Measurements from ENCODE around the gene PRDM5. TPM values are rescaled to one million over a fixed set of nuclear protein-coding genes. Genes with fewer than 3 reads are reported as not detected.

PRDM5 gene
- total RNA-seq (25.3 TPM), polyA plus RNA-seq (ENCODE audit: insufficient read depth in 1 of 8, insufficient read length in 8 of 8, low replicate concordance in 1 of 8) (10 to 100 TPM in 4 of 8 donors, 1 to 10 TPM in 4; 8.8 to 13.0 (median 9.9) TPM)
- long read RNA-seq, donor 1 = 0 reads
- long read RNA-seq, donor 2 = 0 reads
- long read RNA-seq, donor 3 = 0 reads
- long read RNA-seq, donor 4, full-length matches to known transcripts = 1 of 1 reads
- long read RNA-seq, donor 4, partial matches to known transcripts = 0 of 1 reads
- long read RNA-seq, donor 4, other reads (novel, unspliced or antisense) = 0 of 1 reads
- long read RNA-seq, donor 5, full-length matches to known transcripts = 1 of 1 reads
- long read RNA-seq, donor 5, partial matches to known transcripts = 0 of 1 reads
- long read RNA-seq, donor 5, other reads (novel, unspliced or antisense) = 0 of 1 reads
- long read RNA-seq, donor 6, partial matches to known transcripts = 0 of 1 reads
- long read RNA-seq, donor 6, other reads (novel, unspliced or antisense) = 0 of 1 reads
- long read RNA-seq, donor 7, full-length matches to known transcripts = 2 of 2 reads
- long read RNA-seq, donor 7, partial matches to known transcripts = 0 of 2 reads
- long read RNA-seq, donor 7, other reads (novel, unspliced or antisense) = 0 of 2 reads
- long read RNA-seq, donor 8 = 0 reads
- long read RNA-seq, donor 9, partial matches to known transcripts = 0 of 1 reads
- long read RNA-seq, donor 9, other reads (novel, unspliced or antisense) = 0 of 1 reads
- long read RNA-seq, donor 10, full-length matches to known transcripts = 2 of 8 reads
- long read RNA-seq, donor 10, partial matches to known transcripts = 6 of 8 reads
- long read RNA-seq, donor 10, other reads (novel, unspliced or antisense) = 0 of 8 reads
- long read RNA-seq, donor 11, partial matches to known transcripts = 0 of 1 reads
- long read RNA-seq, donor 11, other reads (novel, unspliced or antisense) = 0 of 1 reads

GRCh38 chr4:120922381-120923206 is at the start of gene PRDM5:
Gene PRDM5 (minus strand): TSS chr4:120922726. CDS start chr4:120922608, 118 bp downstream.
- DNase-seq = peak; percentile 82
- no peaks in the 10 kb centered on the region for H3K36me3 ChIP-seq (ENCODE audit: control insufficient read depth, insufficient read depth, low read length)
- WGBS (ENCODE audit: insufficient coverage) = under 1% methylated on average over 73 of the region's 86 CpGs
- peak within 1 kb of the TSS; percentile 95 for H3K27ac ChIP-seq (ENCODE audit: low read length)
- H3K4me1 ChIP-seq (ENCODE audit: control insufficient read depth, insufficient read depth, low read length) = peaks cover 9% of the 10 kb centered on the region
- H3K4me3 ChIP-seq (ENCODE audit: low read length) = peak within 1 kb of the TSS; percentile 73
- H3K27me3 ChIP-seq (ENCODE audit: control insufficient read depth, insufficient read depth, low read length) = no peaks in the 10 kb centered on the region
- no peaks in the 10 kb centered on the region for H3K9me3 ChIP-seq (replicated peaks; ENCODE audit: control insufficient read depth, low read depth, low read length)

- H3K36me3 ChIP-seq (ENCODE audit: control insufficient read depth, insufficient read depth, low read length) = no peaks in the 10 kb centered on the region
- H3K27ac ChIP-seq (ENCODE audit: low read length) = no peak overlapping the region
- DNase-seq = no peak
- no peak overlapping the region for H3K4me3 ChIP-seq (ENCODE audit: low read length)
- H3K4me1 ChIP-seq (ENCODE audit: control insufficient read depth, insufficient read depth, low read length) = no peaks in the 10 kb centered on the region
- H3K27me3 ChIP-seq (ENCODE audit: control insufficient read depth, insufficient read depth, low read length) = no peaks in the 10 kb centered on the region
- no CpG with 5 or more reads among the region's 1 CpG for WGBS (ENCODE audit: insufficient coverage)
- H3K9me3 ChIP-seq (replicated peaks; ENCODE audit: control insufficient read depth, low read depth, low read length) = no peaks in the 10 kb centered on the region
Measured at GRCh38 chr4:120971884-120972283, 49.4 kb upstream of the PRDM5 start.

- Histone ChIP-seq H3K27ac (ENCODE audit: low read length) (no peak overlapping the region), H3K4me3 (ENCODE audit: low read length) (no peak overlapping the region), H3K4me1 (ENCODE audit: control insufficient read depth, insufficient read depth, low read length) (no peaks in the 10 kb centered on the region), H3K27me3 (ENCODE audit: control insufficient read depth, insufficient read depth, low read length) (no peaks in the 10 kb centered on the region), H3K9me3 (replicated peaks; ENCODE audit: control insufficient read depth, low read depth, low read length) (no peaks in the 10 kb centered on the region), H3K36me3 (ENCODE audit: control insufficient read depth, insufficient read depth, low read length) (no peaks in the 10 kb centered on the region)
- DNase-seq = no peak
- no CpG with 5 or more reads among the region's 4 CpGs for WGBS (ENCODE audit: insufficient coverage)
Measured at GRCh38 chr4:120965938-120966337, 43.4 kb upstream of the PRDM5 start.

- no CpG with 5 or more reads among the region's 1 CpG for WGBS (ENCODE audit: insufficient coverage)
- Histone ChIP-seq H3K27me3 (ENCODE audit: control insufficient read depth, insufficient read depth, low read length) (no peaks in the 10 kb centered on the region), H3K36me3 (ENCODE audit: control insufficient read depth, insufficient read depth, low read length) (no peaks in the 10 kb centered on the region), H3K4me1 (ENCODE audit: control insufficient read depth, insufficient read depth, low read length) (no peaks in the 10 kb centered on the region), H3K4me3 (ENCODE audit: low read length) (no peak overlapping the region), H3K27ac (ENCODE audit: low read length) (no peak overlapping the region), H3K9me3 (replicated peaks; ENCODE audit: control insufficient read depth, low read depth, low read length) (no peaks in the 10 kb centered on the region)
- no peak for DNase-seq
Measured at GRCh38 chr4:120964596-120964995, 42.1 kb upstream of the PRDM5 start.

GRCh38 chr4:120963449-120963848 is 40.9 kb upstream of the PRDM5 start:
- DNase-seq = no peak
- WGBS (ENCODE audit: insufficient coverage) = 20% methylated on average over 1 of the region's 4 CpGs
- H3K9me3 ChIP-seq (replicated peaks; ENCODE audit: control insufficient read depth, low read depth, low read length) = no peaks in the 10 kb centered on the region

GRCh38 chr4:120960656-120961267 is 38.2 kb upstream of the PRDM5 start:
- Histone ChIP-seq H3K27ac (ENCODE audit: low read length) (no peak overlapping the region), H3K9me3 (replicated peaks; ENCODE audit: control insufficient read depth, low read depth, low read length) (no peaks in the 10 kb centered on the region), H3K4me3 (ENCODE audit: low read length) (no peak overlapping the region), H3K36me3 (ENCODE audit: control insufficient read depth, insufficient read depth, low read length) (no peaks in the 10 kb centered on the region), H3K4me1 (ENCODE audit: control insufficient read depth, insufficient read depth, low read length) (no peaks in the 10 kb centered on the region), H3K27me3 (ENCODE audit: control insufficient read depth, insufficient read depth, low read length) (no peaks in the 10 kb centered on the region)
- WGBS (ENCODE audit: insufficient coverage) = no CpG with 5 or more reads among the region's 2 CpGs
- no peak for DNase-seq

More at GRCh38 chr4:120963449-120963848, 40.9 kb upstream of the PRDM5 start:
- H3K27ac ChIP-seq (ENCODE audit: low read length) = no peak overlapping the region
- H3K36me3 ChIP-seq (ENCODE audit: control insufficient read depth, insufficient read depth, low read length) = no peaks in the 10 kb centered on the region
- no peaks in the 10 kb centered on the region for H3K4me1 ChIP-seq (ENCODE audit: control insufficient read depth, insufficient read depth, low read length)
- no peaks in the 10 kb centered on the region for H3K27me3 ChIP-seq (ENCODE audit: control insufficient read depth, insufficient read depth, low read length)
- H3K4me3 ChIP-seq (ENCODE audit: low read length) = no peak overlapping the region

GRCh38 chr4:120948382-120948781 is 25.9 kb upstream of the PRDM5 start:
- Histone ChIP-seq H3K4me3 (ENCODE audit: low read length) (no peak overlapping the region), H3K9me3 (replicated peaks; ENCODE audit: control insufficient read depth, low read depth, low read length) (peaks cover 7% of the 10 kb centered on the region), H3K4me1 (ENCODE audit: control insufficient read depth, insufficient read depth, low read length) (no peaks in the 10 kb centered on the region), H3K27me3 (ENCODE audit: control insufficient read depth, insufficient read depth, low read length) (no peaks in the 10 kb centered on the region), H3K27ac (ENCODE audit: low read length) (no peak overlapping the region), H3K36me3 (ENCODE audit: control insufficient read depth, insufficient read depth, low read length) (no peaks in the 10 kb centered on the region)
- 56% methylated on average over 2 of the region's 4 CpGs for WGBS (ENCODE audit: insufficient coverage)
- no peak for DNase-seq

GRCh38 chr4:120942776-120943175 is 20.2 kb upstream of the PRDM5 start:
- H3K4me3 ChIP-seq (ENCODE audit: low read length) = no peak overlapping the region
- H3K27ac ChIP-seq (ENCODE audit: low read length) = no peak overlapping the region
- H3K9me3 ChIP-seq (replicated peaks; ENCODE audit: control insufficient read depth, low read depth, low read length) = no peaks in the 10 kb centered on the region
- WGBS (ENCODE audit: insufficient coverage) = no CpG with 5 or more reads among the region's 3 CpGs
- DNase-seq = no peak
- no peaks in the 10 kb centered on the region for H3K4me1 ChIP-seq (ENCODE audit: control insufficient read depth, insufficient read depth, low read length)
- no peaks in the 10 kb centered on the region for H3K36me3 ChIP-seq (ENCODE audit: control insufficient read depth, insufficient read depth, low read length)
- no peaks in the 10 kb centered on the region for H3K27me3 ChIP-seq (ENCODE audit: control insufficient read depth, insufficient read depth, low read length)

- Histone ChIP-seq H3K36me3 (ENCODE audit: control insufficient read depth, insufficient read depth, low read length) (no peaks in the 10 kb centered on the region), H3K9me3 (replicated peaks; ENCODE audit: control insufficient read depth, low read depth, low read length) (no peaks in the 10 kb centered on the region), H3K4me3 (ENCODE audit: low read length) (no peak overlapping the region), H3K27ac (ENCODE audit: low read length) (no peak overlapping the region), H3K27me3 (ENCODE audit: control insufficient read depth, insufficient read depth, low read length) (no peaks in the 10 kb centered on the region), H3K4me1 (ENCODE audit: control insufficient read depth, insufficient read depth, low read length) (no peaks in the 10 kb centered on the region)
- DNase-seq = no peak
- WGBS (ENCODE audit: insufficient coverage) = 72% methylated on average over 2 of the region's 2 CpGs
Measured at GRCh38 chr4:120940547-120940946, 18.0 kb upstream of the PRDM5 start.

Data from muscle of leg (tissue), 16 donors.